ENCODE measurements around the gene REC8. TPM values are rescaled to one million over a fixed set of nuclear protein-coding genes. Genes with fewer than 3 reads are reported as not detected.

Gene REC8
- total and polyA plus RNA-seq, 4 donors = 2.3 to 4.7 (median 3.8) TPM

- TF ChIP-seq, protein P1, sequence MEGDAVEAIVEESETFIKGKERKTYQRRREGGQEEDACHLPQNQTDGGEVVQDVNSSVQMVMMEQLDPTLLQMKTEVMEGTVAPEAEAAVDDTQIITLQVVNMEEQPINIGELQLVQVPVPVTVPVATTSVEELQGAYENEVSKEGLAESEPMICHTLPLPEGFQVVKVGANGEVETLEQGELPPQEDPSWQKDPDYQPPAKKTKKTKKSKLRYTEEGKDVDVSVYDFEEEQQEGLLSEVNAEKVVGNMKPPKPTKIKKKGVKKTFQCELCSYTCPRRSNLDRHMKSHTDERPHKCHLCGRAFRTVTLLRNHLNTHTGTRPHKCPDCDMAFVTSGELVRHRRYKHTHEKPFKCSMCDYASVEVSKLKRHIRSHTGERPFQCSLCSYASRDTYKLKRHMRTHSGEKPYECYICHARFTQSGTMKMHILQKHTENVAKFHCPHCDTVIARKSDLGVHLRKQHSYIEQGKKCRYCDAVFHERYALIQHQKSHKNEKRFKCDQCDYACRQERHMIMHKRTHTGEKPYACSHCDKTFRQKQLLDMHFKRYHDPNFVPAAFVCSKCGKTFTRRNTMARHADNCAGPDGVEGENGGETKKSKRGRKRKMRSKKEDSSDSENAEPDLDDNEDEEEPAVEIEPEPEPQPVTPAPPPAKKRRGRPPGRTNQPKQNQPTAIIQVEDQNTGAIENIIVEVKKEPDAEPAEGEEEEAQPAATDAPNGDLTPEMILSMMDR (IDR thresholded peaks at IDR 0.05; ENCODE audit: low read depth, low read length, missing input control) = no peak
- TF ChIP-seq REST (IDR thresholded peaks at IDR 0.05) = no peak
- no peak for TF ChIP-seq RXRA (IDR thresholded peaks at IDR 0.05)
- TF ChIP-seq EGR1 (IDR thresholded peaks at IDR 0.05; ENCODE audit: low read depth in 2 of 2) = no peak
- TF ChIP-seq GABPA (IDR thresholded peaks at IDR 0.05 in 1 of 2, conservative IDR thresholded peaks at IDR 0.05 in 1 of 2) = no peak
- TF ChIP-seq YY1 (IDR thresholded peaks at IDR 0.05) = no peak
- TF ChIP-seq SP1 (IDR thresholded peaks at IDR 0.05) = no peak
- TF ChIP-seq FOXA1 (IDR thresholded peaks at IDR 0.05) = no peak
- TF ChIP-seq JUND (IDR thresholded peaks at IDR 0.05) = no peak
- no peak for TF ChIP-seq FOXA2 (IDR thresholded peaks at IDR 0.05)
- TF ChIP-seq ZBTB33 (IDR thresholded peaks at IDR 0.05) = no peak
- Histone ChIP-seq H3K4me3 (ENCODE audit: low read depth in 1 of 3, low read length in 3 of 3) (no peak overlapping the region), H3K9me3 (ENCODE audit: control insufficient read depth in 4 of 4, low read length in 3 of 4) (no peaks in the 10 kb centered on the region), H3K4me1 (ENCODE audit: control insufficient read depth in 4 of 4, insufficient read depth in 4 of 4, low read length in 3 of 4) (peaks cover 4 to 46% (median 36%) of the 10 kb centered on the region in 4 donors), H3K36me3 (ENCODE audit: control insufficient read depth in 4 of 4, insufficient read depth in 3 of 4, low read depth in 1 of 4, low read length in 3 of 4) (peaks cover 2 to 18% (median 15%) of the 10 kb centered on the region in 4 donors), H3K9ac (ENCODE audit: low read depth in 1 of 2, low read length in 2 of 2) (no peak overlapping the region), H3K27me3 (ENCODE audit: control insufficient read depth in 4 of 4, insufficient read depth in 4 of 4, low read length in 3 of 4) (no peaks in the 10 kb centered on the region), H3K27ac (ENCODE audit: low read depth in 1 of 2, low read length in 2 of 2) (no peak overlapping the region)
- no peak for DNase-seq (ENCODE audit: low spot score)
- WGBS = 87% methylated on average over 13 of the region's 13 CpGs
Observed at GRCh38 chr14:24138396-24139271, 33.2 kb upstream of the REC8 start.

GRCh38 chr14:24139272-24139934 lies 32.5 kb upstream of the REC8 start:
- Histone ChIP-seq H3K9ac (ENCODE audit: low read depth in 1 of 2, low read length in 2 of 2) (no peak overlapping the region), H3K36me3 (ENCODE audit: control insufficient read depth in 4 of 4, insufficient read depth in 3 of 4, low read depth in 1 of 4, low read length in 3 of 4) (peaks cover 6 to 24% (median 18%) of the 10 kb centered on the region in 4 donors), H3K27ac (ENCODE audit: low read depth in 1 of 2, low read length in 2 of 2) (no peak overlapping the region), H3K4me3 (ENCODE audit: low read depth in 1 of 3, low read length in 3 of 3) (no peak overlapping the region), H3K9me3 (ENCODE audit: control insufficient read depth in 4 of 4, low read length in 3 of 4) (no peaks in the 10 kb centered on the region), H3K4me1 (ENCODE audit: control insufficient read depth in 4 of 4, insufficient read depth in 4 of 4, low read length in 3 of 4) (peaks cover 4 to 49% (median 36%) of the 10 kb centered on the region in 4 donors), H3K27me3 (ENCODE audit: control insufficient read depth in 4 of 4, insufficient read depth in 4 of 4, low read length in 3 of 4) (no peaks in the 10 kb centered on the region)
- WGBS = 91% methylated on average over 9 of the region's 9 CpGs
- DNase-seq (ENCODE audit: low spot score) = no peak
- TF ChIP-seq, protein P2, sequence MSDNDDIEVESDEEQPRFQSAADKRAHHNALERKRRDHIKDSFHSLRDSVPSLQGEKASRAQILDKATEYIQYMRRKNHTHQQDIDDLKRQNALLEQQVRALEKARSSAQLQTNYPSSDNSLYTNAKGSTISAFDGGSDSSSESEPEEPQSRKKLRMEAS (IDR thresholded peaks at IDR 0.05) = no peak
- TF ChIP-seq HNF4G (IDR thresholded peaks at IDR 0.05) = no peak
- TF ChIP-seq YY1 (IDR thresholded peaks at IDR 0.05) = no peak
- TF ChIP-seq RXRA (IDR thresholded peaks at IDR 0.05) = no peak
- no peak for TF ChIP-seq GABPA (IDR thresholded peaks at IDR 0.05 in 1 of 2, conservative IDR thresholded peaks at IDR 0.05 in 1 of 2)
- no peak for TF ChIP-seq FOXA2 (IDR thresholded peaks at IDR 0.05)
- TF ChIP-seq JUND (IDR thresholded peaks at IDR 0.05) = no peak
- TF ChIP-seq REST (IDR thresholded peaks at IDR 0.05) = no peak
- TF ChIP-seq, protein P3, sequence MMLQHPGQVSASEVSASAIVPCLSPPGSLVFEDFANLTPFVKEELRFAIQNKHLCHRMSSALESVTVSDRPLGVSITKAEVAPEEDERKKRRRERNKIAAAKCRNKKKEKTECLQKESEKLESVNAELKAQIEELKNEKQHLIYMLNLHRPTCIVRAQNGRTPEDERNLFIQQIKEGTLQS (IDR thresholded peaks at IDR 0.05) = no peak
- TF ChIP-seq TAF1 (conservative IDR thresholded peaks at IDR 0.05) = no peak
- no peak for TF ChIP-seq EGR1 (IDR thresholded peaks at IDR 0.05; ENCODE audit: low read depth in 2 of 2)
- TF ChIP-seq NR2F2 (IDR thresholded peaks at IDR 0.05) = no peak
- no peak for TF ChIP-seq RAD21 (IDR thresholded peaks at IDR 0.05)
- no peak for TF ChIP-seq FOXA1 (IDR thresholded peaks at IDR 0.05)
